GM12875 (cell line): ENCODE measurements around the gene ID4.

ENCODE experiments used
- H3K4me3 ChIP-seq: one replicate; pipeline ENCODE4 v1.5.1; 2011; ENCODE audit warnings: low read depth, low read length, control low read depth
- TF ChIP-seq, protein P1 (sequence below): IDR thresholded peaks from 2 replicates; pipeline ENCODE4 v1.5.1; 2011; ENCODE audit warnings: low read depth, mild to moderate bottlenecking, control low read depth, inconsistent platforms, low read length, moderate library complexity, borderline replicate concordance; ENCODE audit not compliant: insufficient read depth

Gene ID4, protein sequence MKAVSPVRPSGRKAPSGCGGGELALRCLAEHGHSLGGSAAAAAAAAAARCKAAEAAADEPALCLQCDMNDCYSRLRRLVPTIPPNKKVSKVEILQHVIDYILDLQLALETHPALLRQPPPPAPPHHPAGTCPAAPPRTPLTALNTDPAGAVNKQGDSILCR

DNA sequence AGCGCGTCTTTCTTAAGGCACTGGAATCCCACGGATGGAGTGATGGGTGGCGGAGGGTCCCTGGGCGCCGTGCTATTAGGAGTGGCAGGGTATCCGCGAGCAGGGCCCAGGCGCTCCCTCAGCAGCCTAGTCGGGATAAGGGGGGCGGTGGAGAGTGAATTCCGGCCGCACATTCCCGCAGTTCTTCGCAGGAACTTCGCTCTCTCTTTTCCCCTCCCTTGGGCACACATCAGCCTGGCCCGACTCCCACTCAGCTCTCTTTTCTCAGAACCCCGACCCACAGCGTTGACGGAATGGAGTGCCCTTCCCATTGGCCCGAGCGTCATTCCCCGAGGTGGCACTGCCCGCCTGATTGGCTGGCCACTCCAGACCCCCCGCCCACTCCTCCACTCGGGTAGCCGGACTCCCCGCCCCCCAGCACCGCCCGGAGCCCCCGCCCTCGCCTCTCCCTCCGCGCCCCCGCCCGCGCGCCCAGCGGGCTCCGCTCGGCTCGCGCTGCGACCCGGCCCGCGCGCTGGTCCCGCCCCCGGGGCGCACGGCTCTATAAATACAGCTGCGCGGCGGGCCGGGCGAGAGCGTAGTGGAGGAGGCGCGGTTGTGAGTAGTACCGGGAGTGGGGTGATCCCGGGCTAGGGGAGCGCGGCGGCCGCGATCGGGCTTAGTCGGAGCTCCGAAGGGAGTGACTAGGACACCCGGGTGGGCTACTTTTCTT lies at the start of gene ID4:
Gene ID4, plus strand, starts transcription at position 572 of the 712 bp plus-strand sequence. CDS start 385 bp downstream, outside the sequence.
- no peak within 1 kb of the TSS for H3K4me3 ChIP-seq
- TF ChIP-seq, protein P1, sequence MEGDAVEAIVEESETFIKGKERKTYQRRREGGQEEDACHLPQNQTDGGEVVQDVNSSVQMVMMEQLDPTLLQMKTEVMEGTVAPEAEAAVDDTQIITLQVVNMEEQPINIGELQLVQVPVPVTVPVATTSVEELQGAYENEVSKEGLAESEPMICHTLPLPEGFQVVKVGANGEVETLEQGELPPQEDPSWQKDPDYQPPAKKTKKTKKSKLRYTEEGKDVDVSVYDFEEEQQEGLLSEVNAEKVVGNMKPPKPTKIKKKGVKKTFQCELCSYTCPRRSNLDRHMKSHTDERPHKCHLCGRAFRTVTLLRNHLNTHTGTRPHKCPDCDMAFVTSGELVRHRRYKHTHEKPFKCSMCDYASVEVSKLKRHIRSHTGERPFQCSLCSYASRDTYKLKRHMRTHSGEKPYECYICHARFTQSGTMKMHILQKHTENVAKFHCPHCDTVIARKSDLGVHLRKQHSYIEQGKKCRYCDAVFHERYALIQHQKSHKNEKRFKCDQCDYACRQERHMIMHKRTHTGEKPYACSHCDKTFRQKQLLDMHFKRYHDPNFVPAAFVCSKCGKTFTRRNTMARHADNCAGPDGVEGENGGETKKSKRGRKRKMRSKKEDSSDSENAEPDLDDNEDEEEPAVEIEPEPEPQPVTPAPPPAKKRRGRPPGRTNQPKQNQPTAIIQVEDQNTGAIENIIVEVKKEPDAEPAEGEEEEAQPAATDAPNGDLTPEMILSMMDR = no peak

DNA sequence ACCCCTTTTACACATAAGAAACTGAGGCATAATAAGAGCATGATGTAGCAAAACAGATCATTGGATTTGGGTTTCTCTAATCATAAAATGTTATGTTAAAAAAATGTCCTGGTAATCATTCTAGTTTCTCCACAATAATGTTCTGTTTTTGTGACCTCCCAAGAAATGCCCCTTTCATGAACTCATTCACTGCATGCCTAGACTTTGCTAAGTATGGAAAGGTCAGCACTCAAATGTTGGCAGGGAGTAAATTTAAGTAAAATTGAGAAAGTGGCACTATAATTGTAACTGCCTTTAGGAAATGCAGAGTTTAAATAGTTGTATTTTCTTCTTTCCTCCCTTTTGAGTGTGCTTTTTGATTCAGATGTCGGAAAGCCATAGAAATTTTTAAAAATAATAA lies 48.5 kb upstream of the ID4 start:
- TF ChIP-seq, protein P1 = no peak
- no peak overlapping the region for H3K4me3 ChIP-seq

DNA sequence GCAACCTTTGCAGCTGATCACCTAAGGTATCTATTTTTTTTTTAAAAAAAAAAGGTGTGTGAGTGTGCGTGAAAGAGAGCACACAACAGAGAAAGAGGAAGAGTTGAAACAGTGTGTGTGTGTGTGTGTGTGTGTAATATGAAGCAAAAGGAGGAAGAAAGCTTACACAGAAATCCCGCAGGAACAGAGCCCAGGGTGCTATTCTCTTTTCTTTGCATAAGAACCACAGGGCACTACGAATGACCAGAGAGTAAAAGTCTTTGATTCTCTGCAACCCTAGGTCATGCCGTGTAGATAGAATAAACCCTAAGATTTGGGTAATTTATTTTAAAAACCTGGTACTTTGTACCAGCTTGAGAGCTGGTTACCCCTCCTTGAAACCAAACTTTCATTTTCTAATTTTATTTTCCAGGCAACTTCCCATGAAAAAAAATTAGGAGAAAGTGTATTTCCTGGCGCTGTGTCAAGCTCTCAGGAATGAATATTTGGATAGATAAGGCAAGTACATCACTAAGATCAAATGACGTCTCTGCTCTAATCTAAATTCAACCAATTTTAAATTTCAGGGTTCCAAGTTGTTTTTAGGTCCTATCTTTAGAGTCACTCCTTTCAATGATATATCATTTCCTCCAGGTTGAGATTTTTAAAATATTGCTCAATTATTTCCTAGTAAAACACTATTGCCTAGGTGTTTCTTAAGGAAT lies 47.9 kb upstream of the ID4 start:
- no peak overlapping the region for H3K4me3 ChIP-seq
- TF ChIP-seq, protein P1 = no peak

DNA sequence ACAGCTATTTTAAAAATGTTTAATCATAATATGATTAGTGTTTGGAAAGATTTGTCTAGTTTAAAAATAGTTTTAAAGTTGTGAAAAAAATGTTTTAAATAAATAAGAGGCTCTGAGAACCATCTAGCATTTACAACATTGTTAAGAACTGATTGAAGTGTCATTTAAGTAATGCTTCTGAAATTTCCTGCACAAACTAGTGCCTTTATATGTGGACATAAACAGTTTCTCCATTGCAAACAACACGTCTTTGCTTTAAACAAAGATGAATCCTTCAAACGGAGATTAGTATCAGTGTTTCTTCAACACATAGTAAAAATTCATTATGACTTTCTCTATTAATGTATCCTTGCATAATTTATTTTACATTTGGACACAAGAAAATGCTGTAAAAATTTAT lies 45.9 kb upstream of the ID4 start:
- TF ChIP-seq, protein P1 = no peak
- H3K4me3 ChIP-seq = no peak overlapping the region

DNA sequence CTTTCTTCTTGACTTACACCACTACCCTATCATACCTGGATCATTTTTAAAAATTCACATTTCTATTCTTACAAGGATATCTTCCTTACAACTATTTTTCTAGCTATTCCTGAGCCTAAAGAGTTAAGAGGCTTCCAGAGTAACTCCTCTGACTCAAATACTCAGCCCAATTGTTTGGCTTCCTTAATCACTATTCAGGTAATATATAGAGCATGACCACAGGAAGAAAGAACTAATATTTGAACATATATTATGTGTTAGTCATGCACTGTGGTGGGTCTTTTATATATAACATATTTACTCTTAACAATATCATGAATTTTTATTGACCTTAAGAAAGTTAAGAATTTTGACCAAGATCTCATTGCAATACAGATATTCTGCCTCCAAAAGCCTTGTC lies 42.0 kb upstream of the ID4 start:
- H3K4me3 ChIP-seq = no peak overlapping the region
- TF ChIP-seq, protein P1 = no peak

DNA sequence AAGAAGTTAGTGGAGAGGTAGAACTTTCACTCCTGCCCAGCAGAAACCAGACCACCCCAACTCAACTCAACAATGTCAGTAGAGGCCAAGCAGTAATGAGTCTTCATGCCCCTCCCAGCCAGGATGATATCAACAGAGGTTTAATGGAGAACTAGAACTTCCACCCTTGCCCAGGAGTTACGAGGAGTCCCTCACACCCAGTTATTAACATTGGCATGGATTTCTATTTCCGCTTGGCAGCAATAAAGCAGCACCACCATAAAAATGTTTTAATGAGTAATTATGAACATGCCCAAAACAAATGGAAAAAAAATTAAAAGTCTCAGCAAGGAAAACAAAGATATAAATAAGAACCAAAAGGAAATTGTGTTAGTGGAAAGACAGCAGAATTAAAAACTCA lies 40.7 kb upstream of the ID4 start:
- TF ChIP-seq, protein P1 = no peak
- no peak overlapping the region for H3K4me3 ChIP-seq
